Naive thymus-derived CD4-positive, alpha-beta T cell (primary cell): ENCODE measurements around the gene SIRT6. TPM values are rescaled to one million over a fixed set of nuclear protein-coding genes. Genes with fewer than 3 reads are reported as not detected.
"Not testable (repeated sequence)": the region's sequence is repeated elsewhere in the genome, so short reads cannot be mapped to it uniquely, and the experiment has no call there.

Source experiments
- ATAC-seq: fragments of 150-1000 bp; cut with Tn5 transposase; 2 replicates; pipeline ENCODE4 v1.10.0; 2021; ENCODE audit warnings: mild to moderate bottlenecking, moderate library complexity
- CTCF ChIA-PET: fragments of 350-600 bp; sonication (Branson Sonifier 250); formaldehyde crosslinking; loops from one replicate; lab custom pipeline; 2021; ENCODE audit warnings: antibody characterized with exemption; lab: Charles Lee
- POLR2A ChIA-PET: fragments of 350-600 bp; sonication (Branson Sonifier 250); formaldehyde crosslinking; loops from one replicate; lab custom pipeline; 2021; ENCODE audit warnings: antibody characterized with exemption, inconsistent platforms; lab: Charles Lee
- DNase-seq, 9 donors: peaks; one replicate each; pipeline versions ENCODE4 v3.0.0 to v3.0.0-alpha.2; 2020 to 2022; ENCODE audit warnings: mixed read lengths in 1 of 9
- H3K27ac ChIP-seq: one replicate; pipeline ENCODE4 v1.7.0; 2013; ENCODE audit warnings: mild to moderate bottlenecking, low read depth, low read length, moderate library complexity
- H3K27me3 ChIP-seq, 2 donors: one replicate each; pipeline ENCODE4 v1.7.0; 2013; ENCODE audit warnings: low read length in 2 of 2, mild to moderate bottlenecking in 2 of 2, moderate library complexity in 2 of 2; ENCODE audit not compliant: control insufficient read depth in 2 of 2, insufficient read depth in 2 of 2
- H3K36me3 ChIP-seq, 3 experiments: 1 replicate in 2 of 3; 2 replicates in 1 of 3; pipeline ENCODE4 v1.7.0; 2013; ENCODE audit warnings: low read length in 3 of 3, mild to moderate bottlenecking in 3 of 3, moderate library complexity in 1 of 3; ENCODE audit not compliant: insufficient read depth in 3 of 3, control insufficient read depth in 2 of 3
- H3K4me1 ChIP-seq, 2 donors: one replicate each; pipeline ENCODE4 v1.7.0; 2013; ENCODE audit warnings: low read length in 2 of 2, mild to moderate bottlenecking in 2 of 2, moderate library complexity in 1 of 2; ENCODE audit not compliant: control insufficient read depth in 2 of 2, insufficient read depth in 2 of 2
- H3K4me3 ChIP-seq: 2 replicates; pipeline ENCODE4 v1.7.0; 2013; ENCODE audit warnings: mild to moderate bottlenecking, low read length
- H3K9me3 ChIP-seq, 3 experiments: 1 replicate in 2 of 3; 2 replicates in 1 of 3; pipeline ENCODE4 v1.7.0; 2013; ENCODE audit warnings: low read length in 3 of 3; ENCODE audit not compliant: control insufficient read depth in 2 of 3
- H3K27ac Mint-ChIP-seq, 9 donors: one replicate each; pipeline ENCODE4 v1.8.0; 2020 to 2022; ENCODE audit warnings: mixed read lengths in 9 of 9, mild to moderate bottlenecking in 8 of 9, moderate library complexity in 5 of 9, inconsistent platforms in 2 of 9
- H3K27me3 Mint-ChIP-seq, 5 donors: one replicate each; pipeline ENCODE4 v1.8.0; 2021 to 2022; ENCODE audit warnings: mixed read lengths in 5 of 5, mild to moderate bottlenecking in 1 of 5
- H3K36me3 Mint-ChIP-seq, 5 donors: one replicate each; pipeline ENCODE4 v1.8.0; 2020 to 2022; ENCODE audit warnings: mixed read lengths in 5 of 5, mild to moderate bottlenecking in 3 of 5, inconsistent platforms in 1 of 5
- H3K4me1 Mint-ChIP-seq, 7 donors: one replicate each; pipeline ENCODE4 v1.8.0; 2020 to 2022; ENCODE audit warnings: mixed read lengths in 7 of 7, mild to moderate bottlenecking in 3 of 7, inconsistent platforms in 1 of 7
- H3K4me3 Mint-ChIP-seq, 10 donors: one replicate each; pipeline ENCODE4 v1.8.0; 2020 to 2022; ENCODE audit warnings: mild to moderate bottlenecking in 10 of 10, mixed read lengths in 10 of 10, moderate library complexity in 6 of 10, inconsistent platforms in 2 of 10
- H3K9me3 Mint-ChIP-seq, 11 donors: one replicate each; pipeline ENCODE4 v1.8.0; 2020 to 2022; ENCODE audit warnings: mixed read lengths in 11 of 11, mild to moderate bottlenecking in 4 of 11, inconsistent platforms in 1 of 11, moderate library complexity in 1 of 11
- intact Hi-C, 2 donors: fragments of 100-400 bp; cut with micrococcal nuclease; formaldehyde crosslinking; loops; one replicate each; pipeline ENCODE4 v1.15.1; 2023
- polyA plus RNA-seq, 2 donors: library from polyadenylated mRNA; unstranded; fragments of 300-500 nt; fragmentation: Illumina TruSeq; gene quantifications; one replicate each; pipeline ENCODE4 v1.2.3, GENCODE V29; 2021
- total RNA-seq, 6 experiments: library from RNA in 5 of 6; stranded (reverse) in 5 of 6; gene quantifications; 1 replicate in 5 of 6; 2 replicates in 1 of 6; pipeline ENCODE4 v1.2.3 and lab custom pipeline; 2021 to 2026

Gene SIRT6
- 10 to 100 TPM; 20.0 to 41.2 (median 26.0) TPM for total RNA-seq
- polyA plus RNA-seq: 1 to 10 TPM; 1.1 to 3.9 TPM
- total RNA-seq (lab: John Stamatoyannopoulos, UW): 4.7 reads per million, percentile 23 among the genes with 10 or more reads in this experiment

DNA sequence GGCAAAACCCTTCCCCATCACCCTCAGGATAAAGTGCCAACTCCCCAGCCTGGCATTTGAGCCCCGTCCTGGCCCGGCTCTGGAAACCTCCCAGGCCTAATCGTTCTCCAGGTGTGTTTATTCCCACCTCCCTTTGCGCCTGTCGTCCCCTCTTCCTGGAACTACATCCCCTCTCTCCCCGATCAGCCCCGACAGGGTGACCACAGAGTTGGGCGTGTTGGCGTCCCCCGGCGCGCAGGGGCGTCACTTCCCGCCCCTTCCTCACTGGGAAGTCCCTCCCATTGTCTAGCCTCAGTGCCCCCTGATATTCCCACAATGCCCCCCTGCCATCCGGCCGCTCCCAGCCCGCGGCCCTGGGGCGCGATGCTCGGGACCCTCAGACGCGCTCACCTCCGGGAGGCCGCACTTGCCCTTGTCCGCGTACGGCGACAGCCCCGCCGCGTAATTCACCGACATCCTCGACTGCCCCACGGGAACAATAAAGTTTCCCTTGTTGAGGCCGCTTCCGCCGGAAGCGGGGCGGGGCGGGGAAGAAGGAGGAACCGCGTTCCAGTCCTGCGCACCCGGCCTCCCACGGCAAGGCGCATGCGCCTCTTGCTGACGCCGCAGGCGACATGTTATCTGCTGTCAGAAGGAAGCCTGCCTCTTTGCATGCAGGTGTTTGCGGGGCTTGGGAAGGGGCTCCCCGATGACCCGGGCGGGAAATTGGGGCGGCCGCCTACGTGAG is at the start of gene SIRT6, which contains the start of gene ANKRD24:
TSS of gene SIRT6 (minus strand) at position 480 of the 727 bp plus-strand sequence. CDS start at position 456, 24 bp downstream.
TSS of gene ANKRD24 (plus strand) at position 606 of the 727 bp plus-strand sequence. CDS start 3,737 bp downstream, outside the sequence.
- Mint-ChIP-seq H3K4me1 (peaks cover 25 to 44% (median 39%) of the 10 kb centered on the region in 7 donors), H3K27ac (peak within 1 kb of the TSS; percentile 92 to 98 (median 95)), H3K27me3 (peaks cover 0 to 2% (median 0%) of the 10 kb centered on the region in 5 donors), H3K36me3 (peaks cover 0 to 13% (median 5%) of the 10 kb centered on the region in 5 donors), H3K9me3 (peaks cover 0 to 9% (median 0%) of the 10 kb centered on the region in 11 donors), H3K4me3 (peak within 1 kb of the TSS; percentile 92 to 99 (median 96))
- intact Hi-C loops: loop anchor here (1.0 to 5.0 kb wide), 15 partner anchors 58 to 555 kb away; partner anchors contain the start of genes APBA3 (in 2 of the 2), MAP2K2 (in 2 of the 2), ZBTB7A (in 2 of the 2) and CACTIN (in 1 of the 2)
- ATAC-seq: peak; percentile 90
- POLR2A ChIA-PET: no interaction called here
- Histone ChIP-seq H3K4me3 (peak within 1 kb of the TSS; percentile 90), H3K36me3 (peaks cover 0 to 18% (median 0%) of the 10 kb centered on the region in 3 experiments), H3K9me3 (no peaks in the 10 kb centered on the region), H3K27ac (peak within 1 kb of the TSS; percentile 86), H3K27me3 (no peaks in the 10 kb centered on the region), H3K4me1 (peaks cover 14 to 15% of the 10 kb centered on the region in 2 donors)
- CTCF ChIA-PET: no interaction called here
- peak; percentile 91 to 97 (median 96) for DNase-seq

DNA sequence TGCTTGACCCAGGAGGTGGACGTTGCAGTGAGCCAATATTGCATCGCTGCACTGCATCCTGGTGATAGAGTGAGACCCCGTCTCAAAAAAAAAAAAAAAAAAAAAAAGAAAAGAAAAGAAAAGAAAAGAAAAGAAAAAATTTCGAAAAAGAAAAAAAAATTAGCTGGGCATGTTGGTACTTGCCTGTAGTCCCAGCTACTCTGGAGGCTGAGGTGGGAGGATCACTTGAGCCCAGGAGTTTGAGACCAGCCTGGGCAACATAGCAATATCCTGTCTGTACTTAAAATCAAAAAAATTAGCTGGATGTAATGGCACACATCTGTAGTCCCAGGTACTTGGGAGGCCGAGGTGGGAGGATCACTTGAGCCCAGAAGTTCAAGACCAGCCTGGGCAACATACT is 49.8 kb upstream of the SIRT6 start:
- intact Hi-C loops, H3K36me3 Mint-ChIP-seq, ATAC-seq, H3K27me3 ChIP-seq, H3K4me3 Mint-ChIP-seq, H3K36me3 ChIP-seq, H3K27ac ChIP-seq, H3K9me3 ChIP-seq, DNase-seq, H3K9me3 Mint-ChIP-seq, H3K4me1 ChIP-seq, H3K27ac Mint-ChIP-seq, H3K4me3 ChIP-seq, POLR2A ChIA-PET: not testable (repeated sequence)
- CTCF ChIA-PET: interaction anchor here (0.8 kb wide), 1 partner anchor 74 kb away, joined by 3 read pairs; no protein-coding TSS in a partner anchor
- Mint-ChIP-seq H3K4me1 (peaks cover 0 to 11% (median 0%) of the 10 kb centered on the region in 7 donors), H3K27me3 (peaks cover 0 to 25% (median 6%) of the 10 kb centered on the region in 5 donors)

DNA sequence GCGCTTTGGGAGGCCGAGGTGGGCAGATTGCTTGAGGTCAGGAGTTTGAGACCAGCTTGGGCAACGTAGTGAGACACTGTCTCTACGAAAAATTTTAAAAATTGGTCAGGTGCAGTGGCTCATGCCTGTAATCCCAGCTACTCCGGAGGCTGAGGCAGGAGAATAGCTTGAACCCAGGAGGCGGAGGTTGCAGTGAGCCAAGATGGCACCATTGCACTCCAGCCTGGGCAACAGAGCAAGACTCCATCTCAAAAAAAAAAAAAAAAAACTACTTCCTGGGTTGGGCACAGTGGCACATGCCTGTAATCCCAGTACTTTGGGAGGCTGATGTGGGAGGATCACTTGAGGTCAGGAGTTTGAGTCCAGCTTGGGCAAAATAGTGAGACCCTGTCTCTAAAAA is 49.2 kb upstream of the SIRT6 start:
- H3K4me3 Mint-ChIP-seq, intact Hi-C loops, H3K36me3 ChIP-seq, H3K27ac Mint-ChIP-seq, H3K4me3 ChIP-seq, H3K27ac ChIP-seq, H3K9me3 ChIP-seq, DNase-seq, H3K36me3 Mint-ChIP-seq, H3K27me3 ChIP-seq, ATAC-seq, H3K4me1 ChIP-seq, H3K9me3 Mint-ChIP-seq, POLR2A ChIA-PET: not testable (repeated sequence)
- CTCF ChIA-PET: interaction anchor here (0.8 kb wide), 1 partner anchor 74 kb away, joined by 3 read pairs; no protein-coding TSS in a partner anchor
- Mint-ChIP-seq H3K27me3 (peaks cover 0 to 25% (median 6%) of the 10 kb centered on the region in 5 donors), H3K4me1 (peaks cover 0 to 11% (median 0%) of the 10 kb centered on the region in 7 donors)

DNA sequence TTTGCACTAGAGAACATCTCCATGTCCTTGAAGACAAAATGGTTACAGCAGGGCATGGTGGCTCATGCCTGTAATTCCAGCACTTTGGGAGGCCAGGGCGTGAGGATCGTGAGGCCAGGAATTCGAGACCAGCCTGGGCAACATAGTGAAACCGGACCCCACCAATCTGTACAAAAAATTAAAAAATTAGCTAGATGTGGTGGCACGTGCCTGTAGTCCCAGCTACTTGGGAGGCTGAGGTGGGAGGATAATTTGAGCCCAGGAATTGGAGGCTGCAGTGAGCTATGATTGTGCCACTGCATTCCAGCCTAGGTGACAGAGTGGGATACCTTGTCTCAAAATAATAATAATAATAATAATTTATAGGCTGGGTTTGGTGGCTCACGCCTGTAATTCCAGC is 47.9 kb upstream of the SIRT6 start:
- intact Hi-C loops, H3K27ac Mint-ChIP-seq, CTCF ChIA-PET, ATAC-seq, H3K4me1 ChIP-seq, H3K27me3 ChIP-seq, H3K36me3 ChIP-seq, POLR2A ChIA-PET, DNase-seq, H3K4me3 ChIP-seq, H3K4me3 Mint-ChIP-seq, H3K9me3 ChIP-seq, H3K9me3 Mint-ChIP-seq, H3K36me3 Mint-ChIP-seq, H3K27ac ChIP-seq: not testable (repeated sequence)
- Mint-ChIP-seq H3K27me3 (peaks cover 2 to 25% (median 6%) of the 10 kb centered on the region in 5 donors), H3K4me1 (peaks cover 0 to 11% (median 0%) of the 10 kb centered on the region in 7 donors)

GRCh38 chr19:4229179-4229931 is 47.0 kb upstream of the SIRT6 start, which contains the start of gene EBI3:
TSS of gene EBI3 (plus strand) at chr19:4229523. CDS start at chr19:4229551, 28 bp downstream.
- H3K36me3 Mint-ChIP-seq: peaks cover 0 to 4% (median 0%) of the 10 kb centered on the region in 5 donors
- Histone ChIP-seq H3K27ac (no peak within 1 kb of the TSS), H3K4me1 (no peaks in the 10 kb centered on the region), H3K27me3 (peaks cover 0 to 4% of the 10 kb centered on the region in 2 donors), H3K9me3 (no peaks in the 10 kb centered on the region), H3K36me3 (no peaks in the 10 kb centered on the region), H3K4me3 (no peak within 1 kb of the TSS)
- peaks cover 0 to 11% (median 0%) of the 10 kb centered on the region in 7 donors for H3K4me1 Mint-ChIP-seq
- ChIA-PET POLR2A (no interaction called here), CTCF (no interaction called here)
- no peak within 1 kb of the TSS for H3K27ac Mint-ChIP-seq
- no peaks in the 10 kb centered on the region for H3K9me3 Mint-ChIP-seq
- DNase-seq (peak in 1 of 9 donors; percentile 84), ATAC-seq (peak; percentile 61)
- peaks cover 2 to 21% (median 6%) of the 10 kb centered on the region in 5 donors for H3K27me3 Mint-ChIP-seq
- intact Hi-C loops: no loop called here
- H3K4me3 Mint-ChIP-seq: no peak within 1 kb of the TSS

- H3K36me3 ChIP-seq: no peaks in the 10 kb centered on the region
- Mint-ChIP-seq H3K9me3 (no peaks in the 10 kb centered on the region), H3K36me3 (peaks cover 0 to 4% (median 0%) of the 10 kb centered on the region in 5 donors), H3K27ac (no peak overlapping the region), H3K4me3 (no peak overlapping the region), H3K4me1 (peaks cover 0 to 11% (median 0%) of the 10 kb centered on the region in 7 donors), H3K27me3 (peaks cover 2 to 15% (median 6%) of the 10 kb centered on the region in 5 donors)
- peaks cover 0 to 4% of the 10 kb centered on the region in 2 donors for H3K27me3 ChIP-seq
- H3K4me1 ChIP-seq: no peaks in the 10 kb centered on the region
- ATAC-seq (no peak), DNase-seq (no peak)
- no peak overlapping the region for H3K4me3 ChIP-seq
- ChIA-PET CTCF (no interaction called here), POLR2A (no interaction called here)
- intact Hi-C loops: no loop called here
- no peak overlapping the region for H3K27ac ChIP-seq
- no peaks in the 10 kb centered on the region for H3K9me3 ChIP-seq
Observed at GRCh38 chr19:4228765-4229178, 46.4 kb upstream of the SIRT6 start.
